Measurements from ENCODE around the gene APPBP2. TPM values are rescaled to one million over a fixed set of nuclear protein-coding genes. Genes with fewer than 3 reads are reported as not detected.

Gene APPBP2
- total and polyA plus RNA-seq, 2 experiments from 2014 or later, result 22.9 to 30.9 TPM

- no peaks in the 10 kb centered on the region for H3K9me3 ChIP-seq (ENCODE audit: low read depth)
- no peaks in the 10 kb centered on the region for H3K36me3 ChIP-seq
- no peaks in the 10 kb centered on the region for H3K27me3 ChIP-seq
- DNase-seq (ENCODE audit: low read depth in 1 of 2, low spot score in 1 of 2), result no peak
- no peak overlapping the region for H3K27ac ChIP-seq
- TF ChIP-seq, protein P1, sequence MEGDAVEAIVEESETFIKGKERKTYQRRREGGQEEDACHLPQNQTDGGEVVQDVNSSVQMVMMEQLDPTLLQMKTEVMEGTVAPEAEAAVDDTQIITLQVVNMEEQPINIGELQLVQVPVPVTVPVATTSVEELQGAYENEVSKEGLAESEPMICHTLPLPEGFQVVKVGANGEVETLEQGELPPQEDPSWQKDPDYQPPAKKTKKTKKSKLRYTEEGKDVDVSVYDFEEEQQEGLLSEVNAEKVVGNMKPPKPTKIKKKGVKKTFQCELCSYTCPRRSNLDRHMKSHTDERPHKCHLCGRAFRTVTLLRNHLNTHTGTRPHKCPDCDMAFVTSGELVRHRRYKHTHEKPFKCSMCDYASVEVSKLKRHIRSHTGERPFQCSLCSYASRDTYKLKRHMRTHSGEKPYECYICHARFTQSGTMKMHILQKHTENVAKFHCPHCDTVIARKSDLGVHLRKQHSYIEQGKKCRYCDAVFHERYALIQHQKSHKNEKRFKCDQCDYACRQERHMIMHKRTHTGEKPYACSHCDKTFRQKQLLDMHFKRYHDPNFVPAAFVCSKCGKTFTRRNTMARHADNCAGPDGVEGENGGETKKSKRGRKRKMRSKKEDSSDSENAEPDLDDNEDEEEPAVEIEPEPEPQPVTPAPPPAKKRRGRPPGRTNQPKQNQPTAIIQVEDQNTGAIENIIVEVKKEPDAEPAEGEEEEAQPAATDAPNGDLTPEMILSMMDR (IDR thresholded peaks at IDR 0.05; ENCODE audit: low read depth, low read length), result no peak
- H3K4me1 ChIP-seq (ENCODE audit: low read depth), result no peaks in the 10 kb centered on the region
- no peak overlapping the region for H3K4me3 ChIP-seq
Measured at GRCh38 chr17:60415146-60415545, 110.9 kb downstream of the APPBP2 start.

GRCh38 chr17:60412701-60413100, 113.3 kb downstream of the APPBP2 start:
- no peak for DNase-seq (ENCODE audit: low read depth in 1 of 2, low spot score in 1 of 2)
- H3K27ac ChIP-seq, result no peak overlapping the region
- TF ChIP-seq, protein P1 (IDR thresholded peaks at IDR 0.05; ENCODE audit: low read depth, low read length), result no peak

GRCh38 chr17:60410001-60410400, 116.0 kb downstream of the APPBP2 start:
- TF ChIP-seq, protein P1 (IDR thresholded peaks at IDR 0.05; ENCODE audit: low read depth, low read length), result no peak
- no peak for DNase-seq (ENCODE audit: low read depth in 1 of 2, low spot score in 1 of 2)
- no peaks in the 10 kb centered on the region for H3K9me3 ChIP-seq (ENCODE audit: low read depth)
- no peaks in the 10 kb centered on the region for H3K27me3 ChIP-seq
- no peak overlapping the region for H3K27ac ChIP-seq
- H3K36me3 ChIP-seq, result no peaks in the 10 kb centered on the region
- no peaks in the 10 kb centered on the region for H3K4me1 ChIP-seq (ENCODE audit: low read depth)
- H3K4me3 ChIP-seq, result no peak overlapping the region

More at GRCh38 chr17:60412701-60413100, 113.3 kb downstream of the APPBP2 start:
- no peak overlapping the region for H3K4me3 ChIP-seq
- no peaks in the 10 kb centered on the region for H3K27me3 ChIP-seq
- H3K4me1 ChIP-seq (ENCODE audit: low read depth), result no peaks in the 10 kb centered on the region
- H3K36me3 ChIP-seq, result no peaks in the 10 kb centered on the region
- H3K9me3 ChIP-seq (ENCODE audit: low read depth), result no peaks in the 10 kb centered on the region

DNA sequence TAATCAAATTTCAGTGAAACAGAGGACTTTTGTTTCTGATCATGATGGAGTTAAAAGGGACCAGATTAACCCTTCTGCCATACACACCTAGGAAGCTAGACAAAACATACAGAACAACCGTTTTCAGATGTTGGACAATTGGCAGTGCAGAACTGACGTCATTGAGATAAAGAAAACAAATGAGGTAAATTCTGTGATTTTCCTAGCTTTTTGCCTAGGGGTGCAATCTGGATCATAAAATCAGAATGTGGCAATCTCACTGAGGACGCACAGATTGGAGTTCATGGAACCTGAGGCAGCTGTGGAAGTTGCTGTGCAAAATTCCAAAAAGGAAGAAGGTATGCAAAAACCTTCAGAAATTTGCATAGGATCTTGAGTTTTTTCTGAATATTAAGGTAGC, 119.2 kb downstream of the APPBP2 start:
- Histone ChIP-seq H3K27me3 (no peaks in the 10 kb centered on the region), H3K4me1 (ENCODE audit: low read depth) (peaks cover 11% of the 10 kb centered on the region), H3K36me3 (no peaks in the 10 kb centered on the region), H3K27ac (no peak overlapping the region), H3K9me3 (ENCODE audit: low read depth) (no peaks in the 10 kb centered on the region), H3K4me3 (no peak overlapping the region)
- TF ChIP-seq, protein P1 (IDR thresholded peaks at IDR 0.05; ENCODE audit: low read depth, low read length), result no peak
- no peak for DNase-seq (ENCODE audit: low read depth in 1 of 2, low spot score in 1 of 2)

DNA sequence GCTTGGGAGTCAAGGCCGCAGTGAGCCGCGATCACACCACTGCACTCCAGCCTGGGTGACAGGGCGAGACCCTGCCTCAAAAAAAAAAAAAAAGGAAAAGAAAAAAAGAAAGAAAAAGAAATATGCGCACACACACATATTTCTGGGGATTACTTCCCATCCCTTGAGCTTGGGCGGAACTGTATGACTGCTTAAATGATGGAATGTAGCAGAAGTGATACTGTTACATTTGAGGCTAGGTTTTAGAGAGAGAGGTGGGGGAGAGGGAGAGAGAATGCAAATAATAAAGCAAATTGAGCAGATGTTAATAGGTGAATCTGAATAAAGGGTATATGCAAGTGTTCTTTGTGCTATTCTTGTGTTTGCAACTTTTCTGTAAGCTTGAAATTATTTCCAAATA, 122.1 kb downstream of the APPBP2 start:
- DNase-seq (ENCODE audit: low read depth in 1 of 2, low spot score in 1 of 2), result no peak
- H3K4me1 ChIP-seq (ENCODE audit: low read depth), result peaks cover 11% of the 10 kb centered on the region
- no peaks in the 10 kb centered on the region for H3K27me3 ChIP-seq
- no peak overlapping the region for H3K4me3 ChIP-seq
- TF ChIP-seq, protein P1 (IDR thresholded peaks at IDR 0.05; ENCODE audit: low read depth, low read length), result no peak
- H3K9me3 ChIP-seq (ENCODE audit: low read depth), result no peaks in the 10 kb centered on the region
- no peak overlapping the region for H3K27ac ChIP-seq
- H3K36me3 ChIP-seq, result no peaks in the 10 kb centered on the region

GRCh38 chr17:60403523-60403810, 122.6 kb downstream of the APPBP2 start:
- DNase-seq (ENCODE audit: low read depth in 1 of 2, low spot score in 1 of 2), result no peak
- Histone ChIP-seq H3K9me3 (ENCODE audit: low read depth) (no peaks in the 10 kb centered on the region), H3K36me3 (no peaks in the 10 kb centered on the region), H3K27ac (no peak overlapping the region), H3K4me3 (no peak overlapping the region), H3K27me3 (no peaks in the 10 kb centered on the region), H3K4me1 (ENCODE audit: low read depth) (peaks cover 11% of the 10 kb centered on the region)
- TF ChIP-seq, protein P1 (IDR thresholded peaks at IDR 0.05; ENCODE audit: low read depth, low read length), result no peak

All from cardiac muscle cell (in vitro differentiated cells and primary cell).